Large intestine (tissue), 3 donors: ENCODE results near the gene MIGA1. TPM values are rescaled to one million over a fixed set of nuclear protein-coding genes. Genes with fewer than 3 reads are reported as not detected.
"Not testable (repeated sequence)": the region's sequence is repeated elsewhere in the genome, so short reads cannot be mapped to it uniquely, and the experiment has no call there.

Source experiments
- DNase-seq, 2 donors: peaks; one replicate each; pipeline versions ENCODE4 v3.0.0 to v3.0.0-alpha.2; 2013
- H3K27ac ChIP-seq: one replicate; pipeline ENCODE4 v1.5.1; 2013; ENCODE audit warnings: low read length
- H3K27me3 ChIP-seq: 2 replicates; pipeline ENCODE4 v1.6.1; 2013; ENCODE audit warnings: low read length; ENCODE audit not compliant: control insufficient read depth, insufficient read depth
- H3K36me3 ChIP-seq: 2 replicates; pipeline ENCODE4 v1.6.1; 2013; ENCODE audit warnings: low read length; ENCODE audit not compliant: control insufficient read depth, insufficient read depth
- H3K4me1 ChIP-seq: one replicate; pipeline ENCODE4 v1.6.1; 2013; ENCODE audit warnings: low read length; ENCODE audit not compliant: control insufficient read depth, insufficient read depth
- H3K4me3 ChIP-seq: one replicate; pipeline ENCODE4 v1.5.1; 2013; ENCODE audit warnings: low read length
- H3K9me3 ChIP-seq: one replicate; pipeline ENCODE4 v1.6.1; 2013; ENCODE audit warnings: mild to moderate bottlenecking, low read depth, low read length, moderate library complexity; ENCODE audit not compliant: control insufficient read depth
- WGBS: methylation state at CpG from one replicate; pipeline ENCODE4 v1.1.5; 2013; ENCODE audit warnings: low lambda C conversion rate; ENCODE audit not compliant: insufficient coverage; 5-methylcytosine and 5-hydroxymethylcytosine counted together
- polyA plus RNA-seq: library from polyadenylated mRNA; unstranded; fragments of 120-200 nt; gene quantifications from one replicate; pipeline ENCODE4 v1.2.1, GENCODE V29; 2013

Gene MIGA1
- polyA plus RNA-seq, 1 donor: 18.4 TPM

DNA sequence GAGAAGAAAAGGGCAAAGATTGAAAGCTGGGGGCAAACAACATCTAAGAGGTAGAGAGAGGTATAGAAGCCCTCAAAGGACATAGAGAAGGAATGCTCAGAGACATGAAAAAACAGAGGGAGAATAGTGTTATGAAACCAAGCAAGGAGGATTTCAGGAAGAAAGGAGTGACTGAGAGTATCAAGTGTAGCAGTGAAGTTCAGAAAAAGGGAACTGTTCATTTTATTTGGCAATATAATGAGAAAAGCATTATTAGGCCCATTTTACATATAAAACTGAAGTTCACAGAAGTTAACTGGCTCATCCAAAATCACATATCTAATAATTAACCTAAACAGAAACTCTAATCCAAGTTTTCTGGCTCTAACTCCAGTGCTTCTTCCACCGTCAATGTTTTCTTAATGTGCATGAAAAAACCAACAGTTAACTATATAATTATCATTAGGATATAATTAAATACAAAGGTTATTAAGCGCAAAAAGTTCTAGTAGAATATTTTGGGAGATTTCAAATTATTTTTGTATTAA, 126.6 kb downstream of the MIGA1 start:
- no peak overlapping the region for H3K27ac ChIP-seq
- no peaks in the 10 kb centered on the region for H3K4me1 ChIP-seq
- no peak for DNase-seq
- no peaks in the 10 kb centered on the region for H3K27me3 ChIP-seq
- no peaks in the 10 kb centered on the region for H3K9me3 ChIP-seq
- H3K36me3 ChIP-seq: no peaks in the 10 kb centered on the region
- H3K4me3 ChIP-seq: no peak overlapping the region
- 100% methylated on average over 1 of the region's 2 CpGs for WGBS

DNA sequence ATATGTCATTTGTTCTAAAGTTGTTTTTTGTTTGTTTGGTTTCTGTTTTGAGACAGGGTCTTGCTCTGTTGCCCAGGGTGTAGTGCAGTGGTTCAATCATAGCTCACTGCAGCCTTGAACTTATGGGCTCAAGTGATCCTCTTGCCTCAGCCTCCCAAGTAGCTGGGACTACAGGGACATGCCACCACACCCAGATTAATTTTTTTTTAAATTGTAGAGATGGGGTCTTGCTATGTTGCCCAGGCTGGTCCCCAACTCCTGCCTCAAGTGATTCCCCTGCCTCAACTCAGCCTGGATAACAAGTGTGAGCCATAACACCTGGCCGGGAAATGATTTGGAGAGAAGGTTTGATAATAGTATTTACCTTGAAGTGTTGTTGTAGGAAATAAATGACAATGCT, 127.2 kb downstream of the MIGA1 start:
- Histone ChIP-seq H3K9me3 (no peaks in the 10 kb centered on the region), H3K27me3 (no peaks in the 10 kb centered on the region), H3K4me3 (no peak overlapping the region), H3K27ac (no peak overlapping the region), H3K36me3 (no peaks in the 10 kb centered on the region), H3K4me1 (no peaks in the 10 kb centered on the region)
- no CpG with 5 or more reads among the region's 1 CpG for WGBS
- no peak for DNase-seq

DNA sequence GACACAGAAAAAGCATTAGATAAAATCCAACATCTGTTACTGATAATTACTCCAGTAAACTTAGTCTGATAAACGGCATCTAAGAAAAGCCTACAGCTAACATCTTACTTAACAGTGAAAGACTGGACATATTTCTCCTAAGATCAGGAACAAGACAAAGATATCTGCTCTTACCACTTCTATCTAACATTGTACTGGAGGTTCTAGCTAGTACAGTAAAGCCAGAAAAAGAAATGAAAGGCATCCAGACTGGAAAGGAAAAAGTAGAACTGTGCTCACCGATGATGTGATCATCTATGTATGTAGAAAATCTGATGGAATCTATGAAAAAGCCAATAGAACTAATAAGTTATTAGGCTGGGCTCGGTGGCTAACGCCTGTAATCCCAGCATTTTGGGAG, 130.7 kb downstream of the MIGA1 start:
- no peak for DNase-seq
- Histone ChIP-seq H3K27me3 (no peaks in the 10 kb centered on the region), H3K9me3 (no peaks in the 10 kb centered on the region), H3K36me3 (no peaks in the 10 kb centered on the region), H3K27ac (no peak overlapping the region), H3K4me1 (no peaks in the 10 kb centered on the region), H3K4me3 (no peak overlapping the region)
- no CpG with 5 or more reads among the region's 4 CpGs for WGBS

- not testable (repeated sequence) for H3K4me1 ChIP-seq, H3K27me3 ChIP-seq, H3K9me3 ChIP-seq, DNase-seq, H3K27ac ChIP-seq, H3K4me3 ChIP-seq, H3K36me3 ChIP-seq
- WGBS: no CpG with 5 or more reads among the region's 5 CpGs
Observed at GRCh38 chr1:77918918-77919317, 139.5 kb downstream of the MIGA1 start.

DNA sequence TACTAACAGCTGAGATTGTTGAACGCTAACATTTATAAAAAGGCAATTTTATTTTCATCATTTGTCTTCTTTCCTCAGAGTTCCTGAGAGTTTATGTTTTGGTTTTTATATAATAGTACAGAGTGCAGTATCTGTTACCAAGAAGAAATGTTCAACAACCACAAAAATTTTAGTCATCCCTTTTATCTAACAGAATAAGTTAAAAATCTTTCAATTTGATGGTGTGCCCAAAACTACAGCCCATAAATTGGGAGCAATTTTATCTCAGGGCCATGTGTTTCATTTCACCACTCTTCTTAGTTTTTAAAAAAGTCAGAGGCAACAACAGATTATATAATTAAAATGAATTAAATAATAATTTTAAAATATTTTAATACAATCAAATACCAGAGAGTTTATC, 146.1 kb downstream of the MIGA1 start:
- H3K4me3 ChIP-seq: no peak overlapping the region
- H3K27me3 ChIP-seq: no peaks in the 10 kb centered on the region
- no peaks in the 10 kb centered on the region for H3K9me3 ChIP-seq
- peaks cover 2% of the 10 kb centered on the region for H3K36me3 ChIP-seq
- DNase-seq: no peak
- no peaks in the 10 kb centered on the region for H3K4me1 ChIP-seq
- H3K27ac ChIP-seq: no peak overlapping the region
- 83% methylated on average over 1 of the region's 1 CpG for WGBS

GRCh38 chr1:77925956-77926355, 146.5 kb downstream of the MIGA1 start:
- no peak for DNase-seq
- no peak overlapping the region for H3K27ac ChIP-seq
- 90% methylated on average over 2 of the region's 2 CpGs for WGBS
- no peak overlapping the region for H3K4me3 ChIP-seq
- H3K9me3 ChIP-seq: no peaks in the 10 kb centered on the region
- H3K4me1 ChIP-seq: no peaks in the 10 kb centered on the region
- H3K27me3 ChIP-seq: no peaks in the 10 kb centered on the region
- peaks cover 6% of the 10 kb centered on the region for H3K36me3 ChIP-seq

DNA sequence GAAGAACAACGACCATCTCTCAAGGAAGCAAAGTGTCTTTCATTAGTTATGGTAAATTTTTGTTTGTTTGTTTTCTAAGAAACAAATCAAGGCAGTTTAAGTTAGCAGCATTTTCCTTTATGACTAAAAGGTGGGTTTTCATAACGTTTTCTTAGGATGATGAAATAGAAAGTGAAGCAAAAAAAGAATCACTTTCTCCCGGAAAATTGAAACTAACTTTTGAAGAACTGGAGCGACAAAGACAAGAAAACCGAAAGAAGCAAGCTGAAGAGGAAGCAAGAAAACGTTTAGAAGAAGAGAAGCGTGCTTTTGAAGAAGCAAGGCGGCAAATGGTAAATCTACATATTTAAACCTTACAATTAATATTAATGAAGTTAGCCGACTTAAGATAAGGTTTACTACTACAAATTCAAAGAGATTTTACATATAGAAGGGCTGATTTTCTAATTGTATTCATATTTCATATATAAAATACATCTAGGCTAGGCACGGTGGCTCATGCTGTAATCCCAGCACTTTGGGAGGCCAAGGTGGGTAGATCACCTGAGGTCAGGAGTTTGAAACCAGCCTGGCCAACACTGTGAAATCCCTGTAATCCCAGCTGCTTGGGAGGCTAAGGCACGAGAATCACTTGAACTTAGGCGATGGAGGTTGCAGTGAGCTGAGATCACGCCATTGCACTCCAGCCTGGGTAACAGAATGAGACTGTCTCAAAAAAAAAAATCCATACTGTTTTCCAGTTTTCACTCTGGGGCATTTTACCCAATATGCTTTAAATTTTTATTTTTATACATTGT, 147.3 kb downstream of the MIGA1 start:
- H3K4me3 ChIP-seq: no peak overlapping the region
- peaks cover 6% of the 10 kb centered on the region for H3K36me3 ChIP-seq
- H3K9me3 ChIP-seq: no peaks in the 10 kb centered on the region
- 82% methylated on average over 8 of the region's 13 CpGs for WGBS
- no peak for DNase-seq
- H3K4me1 ChIP-seq: no peaks in the 10 kb centered on the region
- no peaks in the 10 kb centered on the region for H3K27me3 ChIP-seq
- no peak overlapping the region for H3K27ac ChIP-seq

GRCh38 chr1:77927414-77927813, 148.0 kb downstream of the MIGA1 start:
- Histone ChIP-seq H3K9me3 (no peaks in the 10 kb centered on the region), H3K4me3 (no peak overlapping the region), H3K27me3 (no peaks in the 10 kb centered on the region), H3K27ac (no peak overlapping the region), H3K36me3 (peaks cover 6% of the 10 kb centered on the region), H3K4me1 (no peaks in the 10 kb centered on the region)
- DNase-seq: no peak
- WGBS: 100% methylated on average over 2 of the region's 4 CpGs

Other genes starting within 250 kb of the MIGA1 start
- gene ZZZ3, start 97.0 kb upstream of the MIGA1 start, polyA plus RNA-seq: 48.4 TPM
- gene USP33, start 19.8 kb upstream of the MIGA1 start, polyA plus RNA-seq: 60.6 TPM
- gene NEXN, start 109.0 kb downstream of the MIGA1 start, polyA plus RNA-seq: 26.0 TPM
- 224 TPM for gene FUBP1, start 199.4 kb downstream of the MIGA1 start, polyA plus RNA-seq
- 29.7 TPM for gene DNAJB4, start 225.3 kb downstream of the MIGA1 start, polyA plus RNA-seq